ENCODE measurements around the gene NUP160.
"Not testable (repeated sequence)": the region's sequence is repeated elsewhere in the genome, so short reads cannot be mapped to it uniquely, and the experiment has no call there.

Gene NUP160, protein sequence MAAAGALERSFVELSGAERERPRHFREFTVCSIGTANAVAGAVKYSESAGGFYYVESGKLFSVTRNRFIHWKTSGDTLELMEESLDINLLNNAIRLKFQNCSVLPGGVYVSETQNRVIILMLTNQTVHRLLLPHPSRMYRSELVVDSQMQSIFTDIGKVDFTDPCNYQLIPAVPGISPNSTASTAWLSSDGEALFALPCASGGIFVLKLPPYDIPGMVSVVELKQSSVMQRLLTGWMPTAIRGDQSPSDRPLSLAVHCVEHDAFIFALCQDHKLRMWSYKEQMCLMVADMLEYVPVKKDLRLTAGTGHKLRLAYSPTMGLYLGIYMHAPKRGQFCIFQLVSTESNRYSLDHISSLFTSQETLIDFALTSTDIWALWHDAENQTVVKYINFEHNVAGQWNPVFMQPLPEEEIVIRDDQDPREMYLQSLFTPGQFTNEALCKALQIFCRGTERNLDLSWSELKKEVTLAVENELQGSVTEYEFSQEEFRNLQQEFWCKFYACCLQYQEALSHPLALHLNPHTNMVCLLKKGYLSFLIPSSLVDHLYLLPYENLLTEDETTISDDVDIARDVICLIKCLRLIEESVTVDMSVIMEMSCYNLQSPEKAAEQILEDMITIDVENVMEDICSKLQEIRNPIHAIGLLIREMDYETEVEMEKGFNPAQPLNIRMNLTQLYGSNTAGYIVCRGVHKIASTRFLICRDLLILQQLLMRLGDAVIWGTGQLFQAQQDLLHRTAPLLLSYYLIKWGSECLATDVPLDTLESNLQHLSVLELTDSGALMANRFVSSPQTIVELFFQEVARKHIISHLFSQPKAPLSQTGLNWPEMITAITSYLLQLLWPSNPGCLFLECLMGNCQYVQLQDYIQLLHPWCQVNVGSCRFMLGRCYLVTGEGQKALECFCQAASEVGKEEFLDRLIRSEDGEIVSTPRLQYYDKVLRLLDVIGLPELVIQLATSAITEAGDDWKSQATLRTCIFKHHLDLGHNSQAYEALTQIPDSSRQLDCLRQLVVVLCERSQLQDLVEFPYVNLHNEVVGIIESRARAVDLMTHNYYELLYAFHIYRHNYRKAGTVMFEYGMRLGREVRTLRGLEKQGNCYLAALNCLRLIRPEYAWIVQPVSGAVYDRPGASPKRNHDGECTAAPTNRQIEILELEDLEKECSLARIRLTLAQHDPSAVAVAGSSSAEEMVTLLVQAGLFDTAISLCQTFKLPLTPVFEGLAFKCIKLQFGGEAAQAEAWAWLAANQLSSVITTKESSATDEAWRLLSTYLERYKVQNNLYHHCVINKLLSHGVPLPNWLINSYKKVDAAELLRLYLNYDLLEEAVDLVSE (N-terminal part only)

DNA sequence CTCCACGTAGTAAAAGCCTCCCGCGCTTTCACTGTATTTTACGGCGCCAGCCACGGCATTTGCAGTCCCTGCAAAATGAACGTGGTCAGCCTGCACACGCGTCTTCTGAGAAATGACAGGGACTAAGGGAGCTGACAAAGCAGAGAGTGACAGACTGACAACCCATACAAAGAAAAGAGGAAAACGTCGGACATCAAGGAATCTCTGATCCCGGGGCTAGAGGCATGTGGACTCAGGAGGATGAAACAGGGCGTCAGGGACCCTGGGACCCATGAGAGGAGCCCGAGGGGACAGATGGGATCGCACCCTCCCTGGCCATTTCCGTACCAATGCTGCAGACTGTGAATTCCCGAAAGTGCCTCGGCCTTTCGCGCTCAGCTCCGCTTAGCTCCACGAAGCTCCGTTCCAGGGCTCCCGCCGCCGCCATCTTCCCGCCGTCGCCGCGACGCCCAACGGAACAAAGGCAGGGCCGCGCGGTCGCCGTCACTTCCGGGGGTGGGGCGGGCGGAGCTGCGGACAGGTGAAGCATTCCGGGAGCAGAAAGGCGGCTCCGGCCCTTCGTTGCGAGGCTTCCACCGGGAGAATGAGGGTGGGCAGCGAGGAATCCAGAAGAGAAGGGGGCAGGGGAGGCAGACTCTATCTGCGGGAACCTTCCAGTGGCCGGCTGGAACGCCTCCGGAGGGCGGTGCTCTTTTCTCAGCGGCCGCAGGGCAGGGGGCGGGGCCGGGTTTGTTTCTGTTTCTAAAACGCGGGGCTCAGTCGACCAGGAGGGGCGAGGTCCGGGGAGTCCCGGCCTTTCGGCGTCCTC lies at the start of gene NUP160:
TSS of gene NUP160 (minus strand) at position 459 of the 808 bp plus-strand sequence. CDS start at position 427, 32 bp downstream.
- peak within 1 kb of the TSS; percentile 96 for H3K4me3 ChIP-seq (ENCODE audit: low read length)
- TF ChIP-seq ZNF274 (IDR thresholded peaks at IDR 0.05; ENCODE audit: low read depth, low read length) = no peak

- no peak overlapping the region for H3K4me3 ChIP-seq (ENCODE audit: low read length)
- no peak for TF ChIP-seq ZNF274 (IDR thresholded peaks at IDR 0.05; ENCODE audit: low read depth, low read length)
Observed at GRCh38 chr11:47896199-47896598, 48.0 kb upstream of the NUP160 start.

- no peak overlapping the region for H3K4me3 ChIP-seq (ENCODE audit: low read length)
- no peak for TF ChIP-seq ZNF274 (IDR thresholded peaks at IDR 0.05; ENCODE audit: low read depth, low read length)
Observed at GRCh38 chr11:47895035-47895434, 46.9 kb upstream of the NUP160 start.

- not testable (repeated sequence) for H3K4me3 ChIP-seq (ENCODE audit: low read length)
Observed at GRCh38 chr11:47892546-47893276, 44.6 kb upstream of the NUP160 start.

DNA sequence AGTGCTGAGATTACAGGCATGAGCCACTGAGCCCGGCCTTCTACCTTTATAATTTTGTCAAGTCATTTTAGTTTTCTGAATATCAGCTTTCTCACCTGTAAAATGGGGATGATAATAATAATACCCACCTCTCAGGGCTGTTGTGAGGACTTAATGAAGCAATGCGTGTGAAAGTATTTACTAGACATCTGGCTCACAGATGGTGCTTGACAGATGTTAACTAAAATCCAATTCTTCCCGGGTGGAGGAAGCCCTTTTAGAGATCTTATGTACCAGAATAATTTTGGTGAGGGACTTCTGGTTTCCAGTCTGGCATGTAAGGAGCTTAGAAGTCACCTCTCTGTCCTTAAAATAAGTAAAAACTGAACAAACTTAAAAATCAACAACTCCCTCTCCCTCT lies 43.7 kb upstream of the NUP160 start:
- no peak overlapping the region for H3K4me3 ChIP-seq (ENCODE audit: low read length)
- no peak for TF ChIP-seq ZNF274 (IDR thresholded peaks at IDR 0.05; ENCODE audit: low read depth, low read length)

DNA sequence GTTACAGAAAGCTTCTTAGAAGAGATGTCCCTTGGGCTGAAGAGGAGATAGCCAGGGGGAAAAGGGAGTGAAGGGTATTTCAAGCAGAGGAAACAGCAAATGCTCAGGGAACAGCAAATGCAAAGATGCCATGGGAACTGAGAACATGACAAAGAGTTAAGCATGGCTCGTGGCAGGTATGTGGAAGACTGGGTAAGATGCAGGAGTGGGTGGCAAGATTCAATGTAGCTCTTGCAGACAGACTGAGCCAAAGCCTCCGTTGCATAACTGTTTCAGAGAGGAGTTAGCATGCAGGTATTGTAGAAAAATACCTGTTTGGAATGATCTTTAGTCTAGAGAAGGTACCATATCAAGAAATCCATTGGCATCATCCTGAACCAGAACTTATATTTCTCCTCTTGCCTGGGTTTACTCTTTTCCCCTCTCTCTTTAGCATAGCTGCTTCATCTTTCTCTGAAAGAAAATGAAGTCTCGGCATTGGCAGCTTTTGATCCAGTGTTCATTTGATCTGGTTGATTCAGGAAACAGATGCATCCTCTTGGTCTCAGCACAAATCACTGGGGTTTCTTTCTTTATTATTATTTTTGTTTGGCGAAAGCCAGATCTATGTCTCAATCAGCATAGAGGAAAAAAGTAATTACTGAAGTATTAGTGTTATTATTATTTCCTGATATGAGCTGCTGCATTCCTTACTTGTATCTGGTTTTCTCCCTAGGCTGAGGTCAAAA lies 41.7 kb upstream of the NUP160 start:
- TF ChIP-seq ZNF274 (IDR thresholded peaks at IDR 0.05; ENCODE audit: low read depth, low read length) = no peak
- H3K4me3 ChIP-seq (ENCODE audit: low read length) = no peak overlapping the region

- TF ChIP-seq ZNF274 (IDR thresholded peaks at IDR 0.05; ENCODE audit: low read depth, low read length) = no peak
- no peak overlapping the region for H3K4me3 ChIP-seq (ENCODE audit: low read length)
Observed at GRCh38 chr11:47887910-47888569, 39.9 kb upstream of the NUP160 start.

DNA sequence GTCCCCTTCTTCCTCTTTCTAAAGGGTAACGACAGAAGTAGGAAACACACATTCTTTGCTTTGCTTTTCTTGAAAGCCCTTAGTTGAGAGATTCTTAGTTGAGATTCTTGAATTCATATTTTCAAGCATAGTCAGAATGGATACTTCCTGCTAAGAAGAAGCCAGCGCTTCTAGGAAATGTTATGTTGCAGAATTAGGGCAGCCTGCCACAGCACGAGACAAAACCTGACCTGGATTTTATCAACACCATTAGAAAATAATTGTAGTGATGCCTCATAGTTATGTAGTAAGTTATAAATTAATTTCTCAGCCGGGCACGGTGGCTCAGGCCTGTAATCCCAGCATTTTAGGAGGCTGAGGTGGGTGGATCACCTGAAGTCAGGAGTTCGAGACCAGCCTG lies 37.9 kb upstream of the NUP160 start:
- no peak overlapping the region for H3K4me3 ChIP-seq (ENCODE audit: low read length)

GRCh38 chr11:47882437-47882836 lies 34.3 kb upstream of the NUP160 start:
- H3K4me3 ChIP-seq (ENCODE audit: low read length) = not testable (repeated sequence)

More for the DNA sequence above, 37.9 kb upstream of the NUP160 start:
- TF ChIP-seq ZNF274 (IDR thresholded peaks at IDR 0.05; ENCODE audit: low read depth, low read length) = no peak

GRCh38 chr11:47881145-47881544 lies 33.0 kb upstream of the NUP160 start:
- TF ChIP-seq ZNF274 (IDR thresholded peaks at IDR 0.05; ENCODE audit: low read depth, low read length) = no peak
- H3K4me3 ChIP-seq (ENCODE audit: low read length) = no peak overlapping the region

GRCh38 chr11:47879259-47880158 lies 31.4 kb upstream of the NUP160 start:
- TF ChIP-seq ZNF274 (IDR thresholded peaks at IDR 0.05; ENCODE audit: low read depth, low read length) = no peak
- H3K4me3 ChIP-seq (ENCODE audit: low read length) = no peak overlapping the region

DNA sequence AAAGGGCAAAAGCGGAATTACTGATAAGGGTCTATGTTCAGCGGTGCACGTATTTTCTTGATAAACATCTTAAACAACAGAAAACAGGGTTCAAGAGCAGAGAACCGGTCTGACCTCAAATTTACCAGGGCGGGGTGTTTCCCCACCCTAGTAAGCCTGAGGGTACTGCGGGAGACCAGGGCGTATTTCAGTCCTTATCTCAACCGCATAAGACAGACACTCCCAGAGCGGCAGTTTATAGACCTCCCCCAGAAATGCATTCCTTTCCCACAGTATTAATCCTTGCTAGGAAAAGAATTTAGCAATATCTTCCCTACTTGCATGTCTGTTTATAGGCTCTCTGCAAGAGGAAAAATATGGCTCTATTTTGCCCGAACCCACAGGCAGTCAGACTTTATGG lies 27.7 kb upstream of the NUP160 start:
- H3K4me3 ChIP-seq (ENCODE audit: low read length) = not testable (repeated sequence)
